ENCODE measurements around the gene FLVCR2.
"Not testable (repeated sequence)": the region's sequence is repeated elsewhere in the genome, so short reads cannot be mapped to it uniquely, and the experiment has no call there.

Gene FLVCR2

DNA sequence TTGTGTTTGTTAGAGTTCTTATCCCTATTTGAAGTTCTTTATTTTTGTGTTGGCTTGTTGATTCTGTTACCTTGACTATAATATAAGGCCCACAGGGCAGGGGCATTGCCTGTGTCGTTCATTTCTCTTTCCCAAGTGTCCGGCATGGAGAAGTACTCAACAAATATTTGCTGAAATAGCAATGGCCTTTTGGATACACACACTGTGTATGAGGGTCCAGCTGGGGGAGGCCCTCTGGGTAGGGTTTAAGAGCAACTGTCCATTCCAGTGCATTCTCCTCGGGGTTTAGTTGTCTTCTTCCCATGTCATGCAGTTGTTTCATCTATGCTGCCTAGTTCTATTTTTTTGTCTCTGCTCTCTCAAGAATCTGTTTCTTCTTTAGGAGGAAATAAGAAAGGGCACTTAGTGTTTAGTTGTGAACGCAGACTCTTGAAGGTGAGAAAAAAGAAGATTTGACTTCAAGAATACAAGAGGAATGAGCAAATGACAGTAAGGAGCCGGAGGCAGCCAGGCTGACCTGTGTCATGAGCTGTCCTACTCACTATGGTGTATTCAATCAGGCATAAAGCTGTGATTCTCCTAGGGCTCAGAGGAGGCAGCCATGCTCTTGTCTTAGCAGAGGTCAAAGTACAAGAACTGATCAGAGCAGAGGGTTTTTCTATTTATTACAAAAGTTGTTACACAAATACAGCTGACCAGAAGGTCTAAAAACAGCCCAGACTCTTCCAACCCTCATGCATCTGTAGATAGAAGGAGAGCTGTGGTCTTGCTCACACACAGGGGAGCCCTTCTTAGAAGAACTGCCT lies 72.0 kb downstream of the FLVCR2 start:
- H3K4me3 ChIP-seq (ENCODE audit: low read length): no peak overlapping the region
- DNase-seq (ENCODE audit: low read depth, low spot score): no peak

DNA sequence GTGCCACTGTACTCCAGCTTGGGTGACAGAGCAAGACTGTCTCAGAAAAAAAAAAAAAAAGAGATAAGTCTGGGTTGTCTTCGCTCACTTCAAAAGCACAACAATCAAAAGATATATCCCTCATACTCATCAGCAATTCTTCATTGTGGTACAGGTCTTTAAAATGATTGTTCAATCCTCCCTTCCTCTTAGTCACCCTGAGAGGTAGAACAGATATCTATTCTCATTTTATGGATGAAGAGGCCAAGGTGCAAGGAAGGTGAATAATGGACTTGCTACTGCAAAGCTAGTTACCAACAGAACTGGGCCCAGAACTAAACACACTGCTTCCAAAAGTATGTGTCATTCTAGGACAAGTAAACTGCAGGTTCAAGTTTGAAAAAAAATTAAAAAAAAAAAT lies 75.1 kb downstream of the FLVCR2 start:
- H3K4me3 ChIP-seq (ENCODE audit: low read length): no peak overlapping the region
- DNase-seq (ENCODE audit: low read depth, low spot score): no peak

DNA sequence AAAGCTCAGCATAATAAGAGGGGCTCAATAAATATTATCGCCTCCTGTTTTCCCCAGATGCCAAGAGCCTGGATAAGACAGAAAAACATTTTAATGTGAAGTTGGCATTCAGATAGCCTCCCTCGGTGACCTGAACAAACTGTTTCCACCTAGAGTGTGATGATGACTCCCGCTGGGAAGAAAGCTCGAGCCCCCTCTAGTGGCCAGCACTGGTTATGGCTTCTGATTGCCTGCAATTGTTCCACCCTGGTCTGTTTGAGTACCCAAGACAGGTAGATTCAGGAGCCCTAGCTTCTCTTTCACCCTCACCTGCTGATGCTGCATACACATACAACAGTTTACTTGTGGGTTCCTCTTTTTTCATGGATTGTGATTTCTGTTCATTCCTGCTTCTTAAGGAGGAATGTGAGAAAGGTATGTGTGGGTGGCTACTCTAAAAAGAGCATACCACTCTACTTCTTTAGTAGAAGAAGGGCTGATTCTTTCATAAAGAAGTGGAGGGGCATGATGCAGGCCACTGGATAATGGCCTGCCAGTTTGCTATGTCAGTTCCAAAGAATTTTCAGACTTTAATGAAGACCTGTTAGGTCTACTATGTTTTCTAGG lies 75.8 kb downstream of the FLVCR2 start:
- no peak overlapping the region for H3K4me3 ChIP-seq (ENCODE audit: low read length)
- peak; percentile 49 for DNase-seq (ENCODE audit: low read depth, low spot score)

DNA sequence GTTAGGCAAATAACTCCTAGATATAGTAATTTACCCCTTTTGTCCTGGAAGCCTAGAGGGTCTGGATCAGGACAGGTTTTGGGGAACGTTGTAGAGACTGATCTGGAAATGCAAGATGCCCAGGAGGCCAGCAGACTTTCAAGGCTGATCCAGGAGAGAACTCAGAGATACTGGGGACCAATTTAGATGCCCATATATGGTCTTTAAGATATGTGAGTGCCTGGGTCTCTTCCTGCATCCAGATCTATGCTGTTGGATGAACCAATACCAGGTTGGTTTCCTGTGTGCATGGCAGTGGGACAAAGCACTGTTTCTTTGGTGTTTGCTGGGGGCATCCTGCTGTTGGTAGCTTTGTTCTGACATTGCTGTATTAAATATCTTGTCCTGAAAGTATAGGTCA lies 76.8 kb downstream of the FLVCR2 start:
- DNase-seq (ENCODE audit: low read depth, low spot score): no peak
- no peak overlapping the region for H3K4me3 ChIP-seq (ENCODE audit: low read length)

DNA sequence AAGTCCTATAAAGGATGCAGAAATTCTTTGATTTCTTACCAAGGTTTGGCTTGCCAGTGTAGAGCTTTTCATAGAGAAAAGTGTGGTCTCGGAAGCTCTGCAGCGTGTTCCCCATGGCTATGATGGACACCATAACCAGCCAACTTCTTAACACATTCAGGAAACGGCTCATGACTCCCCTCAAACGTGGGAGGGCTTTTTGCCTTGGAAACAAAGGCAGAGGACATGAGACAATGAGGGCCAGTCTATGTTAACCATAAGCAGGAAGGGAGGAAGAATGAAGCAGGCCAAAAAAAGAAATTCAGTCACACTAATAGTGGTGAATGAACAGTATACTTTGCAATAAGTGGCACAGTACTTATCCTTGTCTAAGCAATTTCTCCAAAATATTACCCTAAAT lies 78.9 kb downstream of the FLVCR2 start:
- no peak overlapping the region for H3K4me3 ChIP-seq (ENCODE audit: low read length)
- no peak for DNase-seq (ENCODE audit: low read depth, low spot score)

DNA sequence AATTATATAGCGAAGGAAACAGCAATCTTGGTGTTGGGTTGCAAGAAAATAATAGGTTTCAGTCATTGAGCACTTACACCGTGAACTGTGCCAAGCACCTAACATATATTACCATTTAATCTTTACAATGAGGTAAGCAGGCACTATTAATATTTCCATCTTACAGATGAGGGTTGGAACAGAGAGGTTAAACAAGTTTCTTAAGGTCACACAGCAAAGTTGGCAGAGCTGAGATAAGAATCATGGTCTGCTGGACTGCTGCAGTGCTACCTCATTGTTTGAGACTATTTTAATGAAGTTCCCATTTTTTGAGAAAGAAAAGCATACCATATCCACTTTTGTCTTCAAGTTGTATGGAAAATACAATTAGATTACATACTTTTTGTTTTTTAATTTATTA lies 80.5 kb downstream of the FLVCR2 start:
- no peak overlapping the region for H3K4me3 ChIP-seq (ENCODE audit: low read length)
- DNase-seq (ENCODE audit: low read depth, low spot score): no peak

DNA sequence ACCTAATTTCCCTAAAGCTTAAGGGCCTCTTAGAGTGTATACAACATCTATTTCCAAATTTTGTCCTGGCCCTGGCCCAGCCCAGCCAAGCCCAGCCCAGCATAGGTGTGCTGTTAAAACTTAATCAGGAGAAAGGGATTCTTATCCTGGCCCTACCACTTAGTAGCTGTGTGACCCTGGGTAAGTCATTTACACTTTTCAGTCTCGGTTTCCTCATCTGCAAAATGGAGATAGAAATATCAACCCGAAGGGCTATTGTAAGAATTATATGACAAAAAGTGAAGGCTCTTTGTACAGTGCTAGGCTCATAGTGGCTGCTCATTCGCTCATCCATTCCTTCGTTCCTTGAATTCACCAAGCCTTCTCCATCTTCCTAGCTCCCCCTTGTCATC lies 81.8 kb downstream of the FLVCR2 start:
- H3K4me3 ChIP-seq (ENCODE audit: low read length): peak overlapping the region; percentile 97
- DNase-seq (ENCODE audit: low read depth, low spot score): no peak

DNA sequence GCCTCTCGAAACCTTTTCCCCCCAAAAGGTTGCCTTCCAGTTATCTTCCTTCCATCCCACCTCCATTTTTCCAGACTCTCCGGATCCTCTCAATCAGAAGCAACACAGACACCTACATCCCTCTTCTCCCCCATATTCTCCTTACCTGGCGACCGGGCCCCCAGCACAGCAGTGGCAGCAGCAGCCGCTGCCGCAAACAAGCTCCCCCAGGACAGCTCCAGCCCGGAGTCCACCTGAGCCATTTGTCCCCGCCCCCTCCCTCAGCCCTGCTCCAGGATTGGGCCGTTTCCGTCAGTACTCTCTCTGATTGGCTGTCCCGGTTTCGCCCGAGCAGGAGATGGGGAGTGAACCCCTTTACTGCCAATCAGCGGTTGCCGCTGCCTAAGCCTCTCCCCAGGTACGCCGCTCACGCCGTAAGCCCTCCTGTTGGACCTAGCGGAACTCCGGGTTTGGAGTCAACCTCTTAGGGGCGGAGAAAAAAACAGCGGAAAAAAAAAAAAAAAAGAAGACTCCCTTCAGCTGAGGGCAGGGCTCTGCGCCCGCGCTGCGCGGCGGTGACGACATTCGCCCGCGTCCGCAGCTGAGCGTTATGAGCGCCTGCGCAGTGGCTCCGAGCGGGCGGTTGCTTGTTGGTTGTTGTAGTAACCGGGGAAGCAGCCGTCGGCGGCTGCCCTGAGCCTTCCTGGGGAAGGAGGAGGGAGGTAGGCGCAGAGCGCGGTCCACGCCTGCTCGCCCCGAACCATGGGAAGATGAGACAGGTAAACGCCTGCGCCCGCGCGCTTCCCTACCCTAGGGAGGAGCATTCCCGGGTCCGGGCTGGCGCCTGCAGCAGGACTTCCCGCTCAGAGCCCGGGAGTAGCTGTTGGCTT lies 82.4 kb downstream of the FLVCR2 start, which contains the start of the genes ERG28 and TTLL5:
Gene ERG28, minus strand, starts transcription at position 247 of the 869 bp plus-strand sequence. CDS start 3,374 bp downstream, outside the sequence.
Gene TTLL5, plus strand, starts transcription at position 617 of the 869 bp plus-strand sequence. CDS start 1,904 bp downstream, outside the sequence.
- peak within 1 kb of the TSS; percentile 97 for H3K4me3 ChIP-seq (ENCODE audit: low read length)
- DNase-seq (ENCODE audit: low read depth, low spot score): peak; percentile 99

DNA sequence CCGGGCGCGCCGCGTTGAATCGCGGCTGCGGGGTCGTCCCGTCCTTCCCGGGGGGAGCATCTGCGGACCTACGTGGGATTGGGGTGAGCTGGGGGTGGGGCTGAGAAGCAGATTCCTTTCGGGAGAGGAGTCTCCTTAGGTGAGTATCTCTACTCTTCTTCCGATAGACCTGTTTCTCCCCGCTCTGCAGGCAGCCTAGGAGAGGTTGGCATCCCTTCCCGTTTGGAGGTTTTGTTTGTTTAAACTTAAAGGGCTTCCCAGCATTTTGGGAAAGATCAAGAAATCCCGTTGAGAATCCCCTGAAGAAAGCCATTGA lies 83.0 kb downstream of the FLVCR2 start:
- no peak for DNase-seq (ENCODE audit: low read depth, low spot score)
- peak overlapping the region; percentile 97 for H3K4me3 ChIP-seq (ENCODE audit: low read length)

DNA sequence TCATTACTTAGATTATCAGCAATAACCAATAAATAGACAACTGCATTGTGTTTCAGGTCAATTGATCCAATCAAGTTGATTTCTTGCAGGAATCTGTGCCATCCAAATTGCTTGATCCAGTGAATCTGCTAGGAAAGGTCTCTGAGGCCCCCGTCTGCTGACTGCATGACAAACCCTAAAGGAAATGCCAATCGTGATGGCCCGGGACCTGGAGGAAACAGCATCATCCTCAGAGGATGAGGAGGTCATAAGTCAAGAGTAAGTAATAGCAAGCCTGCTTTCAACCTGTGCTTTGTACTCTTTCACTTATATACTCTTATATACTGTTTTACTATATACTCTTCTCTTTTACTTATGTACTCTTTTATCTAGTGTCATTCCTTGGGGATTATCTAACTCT lies 84.5 kb downstream of the FLVCR2 start:
- no peak for DNase-seq (ENCODE audit: low read depth, low spot score)

DNA sequence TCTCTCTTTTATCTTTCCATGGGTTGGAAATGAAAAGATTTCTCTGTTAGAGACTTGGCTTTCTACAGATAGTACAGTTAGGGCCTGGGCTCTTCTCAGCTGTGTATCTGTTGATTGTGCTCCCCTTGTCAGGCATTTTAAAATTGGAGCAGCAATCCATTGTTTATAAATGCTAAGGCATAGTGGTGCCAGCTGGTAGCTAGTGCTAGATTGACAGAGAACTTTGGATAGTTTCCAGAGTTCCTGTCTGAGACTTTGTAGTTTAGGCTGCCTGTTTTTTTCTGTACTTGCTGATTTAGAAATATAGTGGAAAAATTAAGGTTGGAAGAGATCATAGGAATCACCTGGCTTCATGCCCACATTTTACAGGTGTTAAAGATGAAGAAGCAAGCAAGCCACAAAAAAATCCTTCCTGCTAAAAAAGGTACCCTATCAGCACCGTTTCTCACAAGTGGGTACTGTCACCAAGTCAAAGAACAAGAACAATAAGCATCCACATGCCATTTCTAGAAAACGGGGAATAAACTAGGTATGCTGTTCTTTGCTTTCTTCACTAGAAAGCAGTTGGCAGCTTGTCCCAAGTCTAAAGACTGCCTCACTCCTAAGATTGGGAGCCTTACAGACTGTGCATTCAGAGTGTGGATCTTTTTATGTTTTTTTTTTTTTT lies 88.8 kb downstream of the FLVCR2 start:
- no peak overlapping the region for H3K4me3 ChIP-seq (ENCODE audit: low read length)
- DNase-seq (ENCODE audit: low read depth, low spot score): no peak

More for the DNA sequence above, 84.5 kb downstream of the FLVCR2 start:
- no peak overlapping the region for H3K4me3 ChIP-seq (ENCODE audit: low read length)

DNA sequence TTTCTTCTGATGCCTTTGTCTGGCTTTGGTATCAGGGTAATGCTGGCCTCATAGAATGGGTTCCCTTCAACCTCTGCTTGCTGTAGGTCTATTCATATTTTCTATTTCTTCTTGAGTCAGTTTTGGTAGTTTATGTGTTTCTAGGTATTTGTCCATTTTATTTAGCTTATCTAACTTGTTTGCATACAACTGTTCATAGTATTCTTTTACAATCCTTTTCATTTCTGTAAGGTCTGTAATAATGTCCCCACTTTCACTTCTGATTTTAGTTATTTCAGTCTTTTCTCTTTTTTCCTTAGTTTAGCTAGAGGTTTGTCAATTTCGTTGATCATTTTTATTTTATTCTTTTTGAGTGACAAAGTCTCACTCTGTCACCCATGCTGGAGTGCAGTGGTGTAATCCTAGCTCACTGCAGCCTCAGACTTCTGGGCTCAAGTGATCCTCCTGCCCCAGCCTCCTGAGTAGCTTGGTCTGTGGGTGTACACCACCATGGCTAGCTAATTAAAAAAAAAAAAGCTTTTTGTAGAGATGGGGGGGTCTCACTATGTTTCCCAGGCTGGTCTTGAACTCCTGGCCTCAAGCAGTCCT lies 94.3 kb downstream of the FLVCR2 start:
- no peak overlapping the region for H3K4me3 ChIP-seq (ENCODE audit: low read length)
- no peak for DNase-seq (ENCODE audit: low read depth, low spot score)

DNA sequence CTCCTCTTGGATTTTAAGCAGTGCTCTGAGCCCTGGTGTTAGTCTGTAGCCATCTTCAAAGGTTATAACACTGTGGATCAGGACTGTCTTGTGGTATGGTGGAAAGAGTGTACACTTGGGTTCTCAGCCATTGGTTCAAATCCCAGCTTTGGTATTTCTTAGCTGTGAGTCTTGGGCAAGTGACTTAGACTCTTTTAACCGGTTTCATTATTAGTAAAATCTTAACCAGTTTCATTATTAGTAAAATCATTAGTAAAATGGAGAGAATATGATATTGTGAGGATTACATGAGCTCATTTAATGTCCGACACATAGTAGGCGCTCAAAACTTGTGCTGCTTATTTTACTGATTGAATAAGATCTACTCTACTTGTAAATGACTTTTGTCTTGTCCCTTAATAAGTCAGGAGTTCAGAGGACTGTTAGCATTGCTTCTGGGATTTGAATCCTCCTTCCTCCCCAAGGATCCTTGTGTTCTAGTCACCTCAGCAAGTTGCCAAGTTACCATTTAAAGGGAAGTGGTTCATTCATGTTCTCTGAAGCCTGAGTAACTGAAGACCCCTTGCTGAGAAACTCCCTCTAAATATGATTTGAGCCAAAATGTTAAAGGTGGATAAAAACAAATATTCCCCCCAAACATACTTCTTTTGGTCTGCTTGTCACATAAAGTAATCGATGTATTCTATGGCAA lies 95.1 kb downstream of the FLVCR2 start:
- H3K4me3 ChIP-seq (ENCODE audit: low read length): no peak overlapping the region
- DNase-seq (ENCODE audit: low read depth, low spot score): no peak

DNA sequence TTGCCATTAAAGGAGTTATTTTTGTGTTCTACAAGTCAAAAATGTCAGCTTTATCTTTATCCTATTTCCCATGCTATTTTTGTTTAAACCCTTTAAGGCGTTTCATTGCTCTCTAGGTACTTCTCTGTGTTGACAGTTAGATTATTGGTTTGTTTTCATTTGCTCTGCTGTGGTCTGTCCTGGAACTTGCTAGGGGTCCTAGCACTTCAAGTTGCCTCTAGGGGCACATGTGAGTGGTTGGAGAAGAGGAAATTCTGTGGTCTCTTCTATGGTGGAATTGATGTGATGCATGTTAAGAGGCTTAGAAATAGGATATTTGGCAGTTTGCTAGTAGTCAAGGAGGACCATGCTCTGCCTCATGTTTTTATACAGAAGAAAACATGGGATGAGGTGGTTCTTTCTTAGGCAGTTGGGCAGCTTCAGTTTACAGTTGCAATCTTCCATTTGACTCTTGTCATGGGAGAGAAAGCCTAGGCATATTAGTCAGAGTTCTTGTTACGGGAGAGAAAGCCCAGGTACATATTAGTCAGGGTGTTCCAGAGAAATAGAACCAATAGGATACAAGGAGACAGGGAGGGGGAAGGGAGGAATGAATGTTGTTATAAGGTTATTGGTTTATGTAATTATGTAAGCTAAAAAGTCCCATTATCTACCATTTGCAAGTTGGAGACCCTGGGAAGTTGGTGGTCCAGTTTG lies 97.0 kb downstream of the FLVCR2 start:
- H3K4me3 ChIP-seq (ENCODE audit: low read length): no peak overlapping the region
- DNase-seq (ENCODE audit: low read depth, low spot score): peak; percentile 70

DNA sequence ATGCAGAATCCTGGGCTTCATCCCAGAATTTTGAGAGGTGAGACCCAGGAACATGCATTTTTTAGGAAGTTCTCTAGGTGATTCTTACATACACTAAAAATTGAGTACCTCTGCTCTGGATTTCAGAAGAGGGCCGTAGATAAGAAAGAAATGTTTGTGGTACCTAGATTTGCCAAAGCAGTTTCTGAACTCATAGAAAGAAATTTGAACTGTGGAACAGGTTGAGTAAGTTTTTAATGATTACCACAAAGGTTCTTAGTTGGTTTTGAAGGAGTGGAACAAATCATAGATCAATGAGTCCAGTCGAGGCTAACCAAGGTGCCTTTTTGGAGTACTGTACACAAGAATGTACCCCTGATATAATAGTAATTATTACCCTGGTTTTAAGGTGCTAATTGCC lies 107.5 kb downstream of the FLVCR2 start:
- no peak for DNase-seq (ENCODE audit: low read depth, low spot score)
- H3K4me3 ChIP-seq (ENCODE audit: low read length): no peak overlapping the region

DNA sequence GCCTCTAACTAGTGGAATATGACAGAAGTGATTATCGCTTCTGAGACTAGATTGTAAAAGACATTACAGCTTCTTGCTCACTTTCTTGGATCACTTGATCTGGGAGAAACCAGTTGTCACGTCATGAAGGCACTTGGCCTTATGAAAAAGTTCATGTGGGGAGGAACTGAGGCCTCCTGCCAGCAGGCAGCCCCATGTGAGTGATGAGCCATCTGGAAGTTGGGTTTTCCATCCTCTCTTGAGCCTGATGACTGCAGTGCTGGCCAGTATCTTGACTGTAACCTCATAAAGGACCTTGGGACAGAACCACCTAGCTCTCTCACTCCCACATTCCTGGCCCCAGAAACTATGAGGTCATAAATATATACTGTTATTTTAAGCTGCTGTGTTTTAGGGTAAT lies 110.6 kb downstream of the FLVCR2 start:
- DNase-seq (ENCODE audit: low read depth, low spot score): no peak
- no peak overlapping the region for H3K4me3 ChIP-seq (ENCODE audit: low read length)

DNA sequence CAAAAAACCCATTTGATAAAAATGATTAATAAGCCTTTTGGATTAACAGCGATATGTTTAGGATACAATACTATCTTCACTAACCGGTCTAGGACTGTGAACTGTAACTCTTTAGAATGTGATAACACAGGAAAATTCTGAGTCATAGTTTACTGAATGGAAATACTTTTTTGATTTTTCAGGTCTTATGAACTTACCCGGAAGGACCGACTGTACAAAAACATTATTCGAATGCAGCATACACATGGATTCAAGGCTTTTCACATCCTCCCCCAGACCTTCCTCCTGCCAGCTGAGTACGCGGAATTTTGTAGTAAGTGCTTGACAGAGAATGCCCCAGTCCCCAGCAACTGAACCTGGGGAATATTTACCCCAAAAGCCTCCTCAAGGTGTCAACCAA lies 111.6 kb downstream of the FLVCR2 start:
- no peak overlapping the region for H3K4me3 ChIP-seq (ENCODE audit: low read length)
- DNase-seq (ENCODE audit: low read depth, low spot score): no peak

DNA sequence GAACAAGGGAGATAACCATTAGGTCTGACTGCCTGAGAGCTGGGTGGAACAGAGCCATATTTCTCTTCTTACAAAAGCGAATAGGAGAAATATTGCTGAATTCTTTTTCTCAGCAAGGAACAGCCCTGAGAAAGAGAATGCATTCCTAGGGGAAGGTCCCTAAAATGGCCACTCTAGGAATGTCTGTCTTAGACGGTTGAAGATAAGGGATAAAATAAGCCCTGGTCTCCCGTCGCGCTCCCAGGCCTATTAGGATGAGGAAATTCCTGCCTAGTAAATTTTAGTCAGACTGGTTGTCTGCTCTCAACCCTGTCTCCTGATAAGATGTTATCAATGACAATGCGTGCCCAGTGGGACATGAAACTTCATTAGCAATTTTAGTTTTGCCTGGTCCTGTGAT lies 116.6 kb downstream of the FLVCR2 start:
- H3K4me3 ChIP-seq (ENCODE audit: low read length); DNase-seq (ENCODE audit: low read depth, low spot score): not testable (repeated sequence)

Data from Jurkat, Clone E6-1 (cell line).